Measurements from ENCODE around the gene GPATCH8.

The GPATCH8 gene

GRCh38 chr17:44414394-44415155 is 88.6 kb downstream of the GPATCH8 start:
- Histone ChIP-seq H3K27ac (ENCODE audit: low read depth, low read length) (no peak overlapping the region), H3K36me3 (ENCODE audit: control insufficient read depth, insufficient read depth, low read length) (peaks cover 30% of the 10 kb centered on the region), H3K9me3 (ENCODE audit: control insufficient read depth, insufficient read depth, low read length) (no peaks in the 10 kb centered on the region), H3K27me3 (ENCODE audit: control insufficient read depth, insufficient read depth, low read length) (no peaks in the 10 kb centered on the region), H3K9ac (ENCODE audit: low read depth, low read length) (no peak overlapping the region), H3K4me3 (ENCODE audit: low read depth, low read length) (no peak overlapping the region), H3K4me1 (ENCODE audit: control insufficient read depth, insufficient read depth, low read length) (no peaks in the 10 kb centered on the region)

DNA sequence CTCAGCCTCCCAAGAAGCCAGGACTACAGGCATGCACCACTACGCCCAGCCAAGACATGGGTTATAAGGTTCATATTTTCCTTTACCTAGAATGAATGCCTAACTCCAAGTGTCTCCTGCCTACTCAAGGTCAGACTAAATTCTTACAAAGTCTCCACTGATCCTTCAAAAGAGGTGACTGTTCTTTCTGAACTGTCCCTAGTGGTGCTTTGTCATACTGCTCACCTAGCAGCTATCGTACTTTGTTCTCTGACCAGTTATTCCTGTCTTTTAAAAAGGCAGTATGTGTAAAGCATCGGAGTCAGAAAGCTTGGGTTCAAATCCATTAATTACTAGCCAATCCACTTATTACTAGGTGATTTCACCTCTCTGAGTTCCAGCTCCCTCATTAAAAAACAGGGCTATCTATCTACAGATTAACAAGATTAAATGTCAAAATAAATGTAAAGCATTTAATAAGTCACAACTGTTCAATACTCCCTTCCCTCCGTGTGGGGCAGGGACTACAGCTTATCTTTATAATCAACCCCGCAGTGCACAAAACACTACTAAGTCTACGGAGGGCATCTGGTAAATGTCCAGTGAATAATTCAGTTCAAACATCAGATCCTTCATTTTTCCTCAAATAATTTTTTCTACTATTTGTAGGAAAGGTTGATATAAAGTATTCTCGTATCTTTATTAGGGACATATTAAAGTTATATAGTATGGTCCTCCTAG is 93.7 kb downstream of the GPATCH8 start:
- no peaks in the 10 kb centered on the region for H3K9me3 ChIP-seq (ENCODE audit: control insufficient read depth, insufficient read depth, low read length)
- H3K9ac ChIP-seq (ENCODE audit: low read depth, low read length): no peak overlapping the region
- H3K27ac ChIP-seq (ENCODE audit: low read depth, low read length): no peak overlapping the region
- no peaks in the 10 kb centered on the region for H3K4me1 ChIP-seq (ENCODE audit: control insufficient read depth, insufficient read depth, low read length)
- no peaks in the 10 kb centered on the region for H3K27me3 ChIP-seq (ENCODE audit: control insufficient read depth, insufficient read depth, low read length)
- peaks cover 12% of the 10 kb centered on the region for H3K36me3 ChIP-seq (ENCODE audit: control insufficient read depth, insufficient read depth, low read length)
- H3K4me3 ChIP-seq (ENCODE audit: low read depth, low read length): no peak overlapping the region

DNA sequence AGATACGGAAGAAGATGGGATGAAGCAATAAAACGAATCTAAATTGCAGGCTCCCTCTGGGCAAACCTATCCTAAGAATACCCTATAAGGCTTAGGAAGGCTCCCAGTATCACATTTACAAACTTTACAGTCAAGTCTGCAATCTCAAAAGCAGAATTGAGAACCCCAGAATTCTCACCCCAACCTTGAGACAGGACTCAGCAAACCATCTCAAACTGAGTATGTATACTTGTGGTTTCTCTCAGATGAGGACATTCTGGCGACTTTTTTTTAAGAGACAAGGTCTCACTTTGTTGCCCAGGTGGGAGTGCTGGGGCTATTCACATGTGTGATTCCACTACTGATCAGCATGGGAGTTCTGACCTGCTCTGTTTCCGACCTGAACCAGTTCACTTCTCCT is 94.4 kb downstream of the GPATCH8 start:
- H3K27me3 ChIP-seq (ENCODE audit: control insufficient read depth, insufficient read depth, low read length): no peaks in the 10 kb centered on the region
- H3K4me3 ChIP-seq (ENCODE audit: low read depth, low read length): no peak overlapping the region
- H3K9ac ChIP-seq (ENCODE audit: low read depth, low read length): no peak overlapping the region
- no peak overlapping the region for H3K27ac ChIP-seq (ENCODE audit: low read depth, low read length)
- H3K4me1 ChIP-seq (ENCODE audit: control insufficient read depth, insufficient read depth, low read length): no peaks in the 10 kb centered on the region
- peaks cover 17% of the 10 kb centered on the region for H3K36me3 ChIP-seq (ENCODE audit: control insufficient read depth, insufficient read depth, low read length)
- no peaks in the 10 kb centered on the region for H3K9me3 ChIP-seq (ENCODE audit: control insufficient read depth, insufficient read depth, low read length)

- H3K27ac ChIP-seq (ENCODE audit: low read depth, low read length): no peak overlapping the region
- H3K36me3 ChIP-seq (ENCODE audit: control insufficient read depth, insufficient read depth, low read length): peaks cover 65% of the 10 kb centered on the region
- H3K9me3 ChIP-seq (ENCODE audit: control insufficient read depth, insufficient read depth, low read length): no peaks in the 10 kb centered on the region
- no peak overlapping the region for H3K4me3 ChIP-seq (ENCODE audit: low read depth, low read length)
- no peak overlapping the region for H3K9ac ChIP-seq (ENCODE audit: low read depth, low read length)
- no peaks in the 10 kb centered on the region for H3K27me3 ChIP-seq (ENCODE audit: control insufficient read depth, insufficient read depth, low read length)
- no peaks in the 10 kb centered on the region for H3K4me1 ChIP-seq (ENCODE audit: control insufficient read depth, insufficient read depth, low read length)
Observed at GRCh38 chr17:44402564-44403172, 100.5 kb downstream of the GPATCH8 start.

DNA sequence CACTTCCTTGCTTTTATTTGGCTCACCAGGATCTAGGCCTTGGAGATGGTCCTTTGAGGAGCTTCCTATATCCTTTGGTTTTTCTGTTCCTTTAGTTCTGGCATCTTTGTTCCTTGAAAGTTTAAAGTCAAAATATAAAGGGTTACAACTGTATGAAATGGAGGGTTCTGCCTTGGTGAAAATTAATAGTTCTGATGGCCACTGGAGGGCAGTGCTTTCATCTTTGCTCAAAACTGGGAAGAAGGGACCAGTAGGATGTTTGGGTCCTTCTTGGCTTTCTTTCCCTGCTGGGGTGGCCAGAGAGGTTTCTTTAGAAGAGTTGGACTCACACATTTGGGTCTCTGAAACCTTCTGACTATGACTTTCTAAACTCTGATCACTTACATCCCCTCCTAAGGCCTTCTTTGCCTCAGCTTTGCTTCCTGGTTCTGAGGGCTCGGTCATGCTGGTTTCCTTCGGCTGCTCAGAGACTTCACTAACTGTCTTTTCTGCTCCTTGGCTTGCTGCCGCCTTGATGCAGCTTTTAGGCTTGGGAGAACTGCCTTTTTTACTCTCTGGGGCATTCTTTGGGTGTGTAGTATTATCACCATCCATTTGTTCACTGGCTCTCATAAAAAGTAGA is 102.9 kb downstream of the GPATCH8 start:
- Histone ChIP-seq H3K27ac (ENCODE audit: low read depth, low read length) (no peak overlapping the region), H3K9ac (ENCODE audit: low read depth, low read length) (no peak overlapping the region), H3K27me3 (ENCODE audit: control insufficient read depth, insufficient read depth, low read length) (no peaks in the 10 kb centered on the region), H3K36me3 (ENCODE audit: control insufficient read depth, insufficient read depth, low read length) (peaks cover 74% of the 10 kb centered on the region), H3K9me3 (ENCODE audit: control insufficient read depth, insufficient read depth, low read length) (no peaks in the 10 kb centered on the region), H3K4me1 (ENCODE audit: control insufficient read depth, insufficient read depth, low read length) (no peaks in the 10 kb centered on the region), H3K4me3 (ENCODE audit: low read depth, low read length) (no peak overlapping the region)

DNA sequence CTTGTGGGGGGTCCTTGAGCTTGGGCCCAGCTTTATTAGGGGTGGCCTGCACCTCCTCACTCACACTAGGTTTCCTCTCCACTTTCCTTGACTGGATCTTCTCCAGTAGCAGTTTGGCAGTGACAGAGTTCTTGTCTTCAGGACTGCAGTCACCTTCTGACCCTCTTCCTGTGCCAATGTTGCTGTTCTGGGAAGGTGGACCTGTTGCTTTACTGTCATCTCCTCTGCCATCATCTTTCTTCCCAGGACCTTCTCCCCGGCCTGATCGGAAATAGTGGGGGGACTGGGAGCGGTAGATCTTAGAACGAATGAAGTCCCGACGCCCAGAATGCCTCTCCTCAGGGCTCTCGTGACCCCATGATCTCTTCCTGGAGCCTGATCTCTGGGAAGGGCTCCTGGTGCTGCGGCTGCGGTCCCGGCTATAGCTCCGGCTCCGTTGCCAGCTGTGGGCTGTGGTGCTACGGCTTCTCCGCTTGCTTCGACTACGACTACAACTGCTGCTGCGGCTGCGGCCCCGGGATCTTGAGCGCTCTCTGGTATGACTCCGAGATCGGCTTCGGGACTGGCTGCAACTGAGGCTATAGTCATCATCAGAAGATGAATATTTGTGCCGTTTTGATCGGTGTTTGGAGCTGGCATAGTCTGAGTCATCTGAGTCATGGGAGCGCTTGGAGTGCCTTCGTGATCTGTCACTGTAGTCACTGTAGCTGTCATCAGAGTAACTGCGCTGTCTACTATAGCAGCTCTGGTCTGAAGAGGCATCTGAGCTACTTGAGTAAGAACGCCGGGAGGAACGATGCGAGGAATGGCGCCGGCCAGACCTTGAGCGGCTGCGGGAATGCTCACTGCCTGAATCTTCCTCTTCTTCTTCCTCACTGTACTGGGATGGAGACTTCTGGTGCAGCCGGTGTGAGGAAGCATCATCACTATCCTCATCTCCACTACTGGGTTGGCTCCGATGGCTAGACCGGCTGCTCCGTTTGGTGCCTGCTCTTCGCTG is 104.2 kb downstream of the GPATCH8 start:
- H3K36me3 ChIP-seq (ENCODE audit: control insufficient read depth, insufficient read depth, low read length): peaks cover 65% of the 10 kb centered on the region
- H3K4me3 ChIP-seq (ENCODE audit: low read depth, low read length): no peak overlapping the region
- H3K4me1 ChIP-seq (ENCODE audit: control insufficient read depth, insufficient read depth, low read length): no peaks in the 10 kb centered on the region
- H3K9me3 ChIP-seq (ENCODE audit: control insufficient read depth, insufficient read depth, low read length): no peaks in the 10 kb centered on the region
- no peak overlapping the region for H3K9ac ChIP-seq (ENCODE audit: low read depth, low read length)
- H3K27ac ChIP-seq (ENCODE audit: low read depth, low read length): no peak overlapping the region
- H3K27me3 ChIP-seq (ENCODE audit: control insufficient read depth, insufficient read depth, low read length): no peaks in the 10 kb centered on the region

GRCh38 chr17:44397479-44398440 is 105.4 kb downstream of the GPATCH8 start:
- H3K9me3 ChIP-seq (ENCODE audit: control insufficient read depth, insufficient read depth, low read length): no peaks in the 10 kb centered on the region
- no peaks in the 10 kb centered on the region for H3K27me3 ChIP-seq (ENCODE audit: control insufficient read depth, insufficient read depth, low read length)
- no peak overlapping the region for H3K4me3 ChIP-seq (ENCODE audit: low read depth, low read length)
- no peaks in the 10 kb centered on the region for H3K4me1 ChIP-seq (ENCODE audit: control insufficient read depth, insufficient read depth, low read length)
- peaks cover 58% of the 10 kb centered on the region for H3K36me3 ChIP-seq (ENCODE audit: control insufficient read depth, insufficient read depth, low read length)
- no peak overlapping the region for H3K9ac ChIP-seq (ENCODE audit: low read depth, low read length)
- no peak overlapping the region for H3K27ac ChIP-seq (ENCODE audit: low read depth, low read length)

- Histone ChIP-seq H3K36me3 (ENCODE audit: control insufficient read depth, insufficient read depth, low read length) (peaks cover 55% of the 10 kb centered on the region), H3K4me1 (ENCODE audit: control insufficient read depth, insufficient read depth, low read length) (no peaks in the 10 kb centered on the region), H3K4me3 (ENCODE audit: low read depth, low read length) (no peak overlapping the region), H3K9ac (ENCODE audit: low read depth, low read length) (no peak overlapping the region), H3K9me3 (ENCODE audit: control insufficient read depth, insufficient read depth, low read length) (no peaks in the 10 kb centered on the region), H3K27me3 (ENCODE audit: control insufficient read depth, insufficient read depth, low read length) (no peaks in the 10 kb centered on the region), H3K27ac (ENCODE audit: low read depth, low read length) (no peak overlapping the region)
Observed at GRCh38 chr17:44396946-44397345, 106.3 kb downstream of the GPATCH8 start.

DNA sequence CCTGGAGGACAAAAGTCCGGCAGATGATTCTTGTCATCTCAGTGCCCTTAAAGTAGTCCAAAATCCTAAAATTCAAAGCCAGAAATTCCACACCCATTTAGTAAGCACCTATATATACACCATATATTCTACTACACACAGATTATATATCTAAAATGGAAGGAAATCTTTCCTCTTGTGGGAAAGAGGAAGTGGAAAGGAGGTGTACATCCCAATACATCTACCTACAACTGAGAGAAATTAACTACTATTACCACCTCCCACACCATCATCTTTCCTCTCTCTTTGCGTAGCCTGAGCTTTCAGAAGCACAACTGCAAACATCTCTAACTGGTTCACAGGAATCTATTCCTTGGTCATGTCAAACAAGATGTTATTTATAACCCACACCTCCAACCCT is 108.4 kb downstream of the GPATCH8 start:
- H3K27me3 ChIP-seq (ENCODE audit: control insufficient read depth, insufficient read depth, low read length): no peaks in the 10 kb centered on the region
- H3K9ac ChIP-seq (ENCODE audit: low read depth, low read length): no peak overlapping the region
- H3K4me3 ChIP-seq (ENCODE audit: low read depth, low read length): no peak overlapping the region
- H3K4me1 ChIP-seq (ENCODE audit: control insufficient read depth, insufficient read depth, low read length): no peaks in the 10 kb centered on the region
- H3K9me3 ChIP-seq (ENCODE audit: control insufficient read depth, insufficient read depth, low read length): no peaks in the 10 kb centered on the region
- peaks cover 37% of the 10 kb centered on the region for H3K36me3 ChIP-seq (ENCODE audit: control insufficient read depth, insufficient read depth, low read length)
- no peak overlapping the region for H3K27ac ChIP-seq (ENCODE audit: low read depth, low read length)
